Brain pericyte (primary cell): Measurements from ENCODE around the gene CXorf58.
"Not testable (repeated sequence)": the region's sequence is repeated elsewhere in the genome, so short reads cannot be mapped to it uniquely, and the experiment has no call there.

ENCODE experiments used
- DNase-seq: peaks from one replicate; pipeline ENCODE4 v3.0.0-alpha.2; 2012; ENCODE audit warnings: low read depth, low spot score

CXorf58 gene

GRCh38 chrX:23953908-23954269 lies 46.1 kb downstream of the CXorf58 start:
- DNase-seq: no peak

GRCh38 chrX:23954396-23954795 lies 46.6 kb downstream of the CXorf58 start:
- no peak for DNase-seq

GRCh38 chrX:23959781-23960180 lies 52.0 kb downstream of the CXorf58 start:
- no peak for DNase-seq

- no peak for DNase-seq
These were observed 56.4 kb downstream of the CXorf58 start for GRCh38 chrX:23964191-23964590.

GRCh38 chrX:23965630-23966029 lies 57.8 kb downstream of the CXorf58 start:
- not testable (repeated sequence) for DNase-seq

- no peak for DNase-seq
These were observed 70.7 kb downstream of the CXorf58 start for GRCh38 chrX:23978491-23978890.

- no peak for DNase-seq
These were observed 72.2 kb downstream of the CXorf58 start for GRCh38 chrX:23980011-23980441.

- no peak for DNase-seq
These were observed 73.4 kb downstream of the CXorf58 start for GRCh38 chrX:23981222-23981621.

GRCh38 chrX:23981711-23982110 lies 73.9 kb downstream of the CXorf58 start:
- no peak for DNase-seq

- DNase-seq: no peak
These were observed 75.1 kb downstream of the CXorf58 start for GRCh38 chrX:23982891-23983290.
